ENCODE measurements around the gene BRD4.
A peak's percentile ranks its signal among the peaks of the same experiment; 100 is the strongest.

The BRD4 gene

DNA sequence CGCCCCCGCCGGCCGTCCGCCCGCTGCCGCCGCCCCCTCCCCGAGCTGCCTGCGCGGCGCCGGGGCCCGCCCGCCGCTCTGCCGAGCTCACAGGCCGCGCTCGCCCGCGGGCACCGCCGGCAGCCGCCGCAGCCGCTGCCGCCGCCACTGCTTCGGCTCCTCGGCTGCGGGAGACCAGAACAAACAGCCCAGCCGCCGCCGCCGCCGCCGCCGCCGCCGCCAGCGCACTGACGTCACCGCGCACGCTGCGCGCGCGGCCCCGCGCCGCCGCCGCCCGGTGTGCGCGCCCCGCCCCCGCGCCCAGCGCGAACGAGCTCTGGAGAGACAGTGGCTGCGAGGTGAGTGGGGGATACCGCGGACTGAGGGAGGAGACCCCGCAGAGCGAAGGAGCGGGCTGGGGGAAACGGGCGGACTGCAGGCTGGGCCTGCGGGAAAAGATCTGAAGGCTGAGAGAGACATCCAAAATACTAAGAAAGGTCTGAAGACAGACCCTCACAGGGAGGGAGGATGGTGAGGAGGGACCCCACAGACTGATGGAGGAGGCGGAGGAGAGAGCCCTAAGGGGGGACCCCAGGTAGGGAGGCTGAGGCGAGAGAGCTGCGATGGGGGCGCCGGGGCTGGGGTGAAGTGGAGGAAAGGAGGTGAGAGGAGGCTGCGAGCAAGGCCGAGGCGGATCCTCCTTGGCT, at the start of gene BRD4:
TSS of gene BRD4 (minus strand) at position 229 of the 686 bp plus-strand sequence. CDS start 59,440 bp downstream, outside the sequence.
- peak; percentile 73; the same call in 1 of the 2 replicates for TF ChIP-seq ZBTB7A (IDR thresholded peaks at IDR 0.05; ENCODE audit: low read depth)
- peak; percentile 61 for TF ChIP-seq EGR1 (IDR thresholded peaks at IDR 0.05)
- TF ChIP-seq NFIC (IDR thresholded peaks at IDR 0.05), result no peak
- no peak for TF ChIP-seq CREB1 (IDR thresholded peaks at IDR 0.05; ENCODE audit: low read depth)
- no peak for TF ChIP-seq CEBPB (IDR thresholded peaks at IDR 0.05)
- TF ChIP-seq, protein P1, sequence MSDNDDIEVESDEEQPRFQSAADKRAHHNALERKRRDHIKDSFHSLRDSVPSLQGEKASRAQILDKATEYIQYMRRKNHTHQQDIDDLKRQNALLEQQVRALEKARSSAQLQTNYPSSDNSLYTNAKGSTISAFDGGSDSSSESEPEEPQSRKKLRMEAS (IDR thresholded peaks at IDR 0.05), result no peak
- no peak for TF ChIP-seq YY1 (IDR thresholded peaks at IDR 0.05; ENCODE audit: low read depth)
- no peak for TF ChIP-seq EP300 (IDR thresholded peaks at IDR 0.05; ENCODE audit: borderline replicate concordance)
- TF ChIP-seq TCF12 (IDR thresholded peaks at IDR 0.05; ENCODE audit: low read depth), result no peak
- no peak for TF ChIP-seq TEAD4 (IDR thresholded peaks at IDR 0.05)
- TF ChIP-seq, protein P2, sequence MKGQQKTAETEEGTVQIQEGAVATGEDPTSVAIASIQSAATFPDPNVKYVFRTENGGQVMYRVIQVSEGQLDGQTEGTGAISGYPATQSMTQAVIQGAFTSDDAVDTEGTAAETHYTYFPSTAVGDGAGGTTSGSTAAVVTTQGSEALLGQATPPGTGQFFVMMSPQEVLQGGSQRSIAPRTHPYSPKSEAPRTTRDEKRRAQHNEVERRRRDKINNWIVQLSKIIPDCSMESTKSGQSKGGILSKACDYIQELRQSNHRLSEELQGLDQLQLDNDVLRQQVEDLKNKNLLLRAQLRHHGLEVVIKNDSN (IDR thresholded peaks at IDR 0.05), result no peak
- TF ChIP-seq RAD21 (IDR thresholded peaks at IDR 0.05; ENCODE audit: low read depth), result no peak
- TF ChIP-seq FOXM1 (IDR thresholded peaks at IDR 0.05; ENCODE audit: borderline replicate concordance, low read depth), result no peak
- TF ChIP-seq TAF1 (IDR thresholded peaks at IDR 0.05; ENCODE audit: low read depth), result peak; percentile 60; the same call in 1 of the 2 replicates
- TF ChIP-seq, protein P3, sequence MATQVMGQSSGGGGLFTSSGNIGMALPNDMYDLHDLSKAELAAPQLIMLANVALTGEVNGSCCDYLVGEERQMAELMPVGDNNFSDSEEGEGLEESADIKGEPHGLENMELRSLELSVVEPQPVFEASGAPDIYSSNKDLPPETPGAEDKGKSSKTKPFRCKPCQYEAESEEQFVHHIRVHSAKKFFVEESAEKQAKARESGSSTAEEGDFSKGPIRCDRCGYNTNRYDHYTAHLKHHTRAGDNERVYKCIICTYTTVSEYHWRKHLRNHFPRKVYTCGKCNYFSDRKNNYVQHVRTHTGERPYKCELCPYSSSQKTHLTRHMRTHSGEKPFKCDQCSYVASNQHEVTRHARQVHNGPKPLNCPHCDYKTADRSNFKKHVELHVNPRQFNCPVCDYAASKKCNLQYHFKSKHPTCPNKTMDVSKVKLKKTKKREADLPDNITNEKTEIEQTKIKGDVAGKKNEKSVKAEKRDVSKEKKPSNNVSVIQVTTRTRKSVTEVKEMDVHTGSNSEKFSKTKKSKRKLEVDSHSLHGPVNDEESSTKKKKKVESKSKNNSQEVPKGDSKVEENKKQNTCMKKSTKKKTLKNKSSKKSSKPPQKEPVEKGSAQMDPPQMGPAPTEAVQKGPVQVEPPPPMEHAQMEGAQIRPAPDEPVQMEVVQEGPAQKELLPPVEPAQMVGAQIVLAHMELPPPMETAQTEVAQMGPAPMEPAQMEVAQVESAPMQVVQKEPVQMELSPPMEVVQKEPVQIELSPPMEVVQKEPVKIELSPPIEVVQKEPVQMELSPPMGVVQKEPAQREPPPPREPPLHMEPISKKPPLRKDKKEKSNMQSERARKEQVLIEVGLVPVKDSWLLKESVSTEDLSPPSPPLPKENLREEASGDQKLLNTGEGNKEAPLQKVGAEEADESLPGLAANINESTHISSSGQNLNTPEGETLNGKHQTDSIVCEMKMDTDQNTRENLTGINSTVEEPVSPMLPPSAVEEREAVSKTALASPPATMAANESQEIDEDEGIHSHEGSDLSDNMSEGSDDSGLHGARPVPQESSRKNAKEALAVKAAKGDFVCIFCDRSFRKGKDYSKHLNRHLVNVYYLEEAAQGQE (IDR thresholded peaks at IDR 0.05; ENCODE audit: low read depth), result no peak

DNA sequence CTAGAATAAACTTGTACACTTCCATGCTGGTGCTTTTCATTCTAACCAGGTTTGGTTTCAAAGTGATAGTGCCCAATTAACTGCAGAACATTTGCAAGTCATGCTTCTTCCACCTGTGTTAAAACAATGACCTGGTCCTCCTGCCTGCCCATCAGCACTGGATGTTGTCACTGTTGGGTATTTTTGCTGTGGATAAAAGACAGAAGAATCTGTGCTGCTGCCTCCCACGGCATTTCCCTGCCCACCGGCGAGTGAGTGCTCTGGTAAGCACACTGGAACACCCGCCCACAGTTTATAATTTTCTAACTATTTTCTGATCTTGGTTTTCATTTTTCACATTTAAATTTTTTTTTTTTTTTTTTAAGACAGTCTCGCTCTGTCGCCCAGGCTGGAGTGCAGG, 49.5 kb upstream of the BRD4 start:
- TF ChIP-seq, protein P2 (IDR thresholded peaks at IDR 0.05), result no peak
- TF ChIP-seq YY1 (IDR thresholded peaks at IDR 0.05; ENCODE audit: low read depth), result no peak
- no peak for TF ChIP-seq CREB1 (IDR thresholded peaks at IDR 0.05; ENCODE audit: low read depth)
- TF ChIP-seq NFIC (IDR thresholded peaks at IDR 0.05), result no peak
- no peak for TF ChIP-seq EGR1 (IDR thresholded peaks at IDR 0.05)
- no peak for TF ChIP-seq TCF12 (IDR thresholded peaks at IDR 0.05; ENCODE audit: low read depth)
- no peak for TF ChIP-seq RAD21 (IDR thresholded peaks at IDR 0.05; ENCODE audit: low read depth)
- TF ChIP-seq, protein P3 (IDR thresholded peaks at IDR 0.05; ENCODE audit: low read depth), result no peak
- no peak for TF ChIP-seq FOXM1 (IDR thresholded peaks at IDR 0.05; ENCODE audit: borderline replicate concordance, low read depth)
- no peak for TF ChIP-seq TAF1 (IDR thresholded peaks at IDR 0.05; ENCODE audit: low read depth)
- no peak for TF ChIP-seq CEBPB (IDR thresholded peaks at IDR 0.05)
- TF ChIP-seq EP300 (IDR thresholded peaks at IDR 0.05; ENCODE audit: borderline replicate concordance), result no peak
- no peak for TF ChIP-seq TEAD4 (IDR thresholded peaks at IDR 0.05)
- TF ChIP-seq, protein P1 (IDR thresholded peaks at IDR 0.05), result no peak
- no peak for TF ChIP-seq ZBTB7A (IDR thresholded peaks at IDR 0.05; ENCODE audit: low read depth)

DNA sequence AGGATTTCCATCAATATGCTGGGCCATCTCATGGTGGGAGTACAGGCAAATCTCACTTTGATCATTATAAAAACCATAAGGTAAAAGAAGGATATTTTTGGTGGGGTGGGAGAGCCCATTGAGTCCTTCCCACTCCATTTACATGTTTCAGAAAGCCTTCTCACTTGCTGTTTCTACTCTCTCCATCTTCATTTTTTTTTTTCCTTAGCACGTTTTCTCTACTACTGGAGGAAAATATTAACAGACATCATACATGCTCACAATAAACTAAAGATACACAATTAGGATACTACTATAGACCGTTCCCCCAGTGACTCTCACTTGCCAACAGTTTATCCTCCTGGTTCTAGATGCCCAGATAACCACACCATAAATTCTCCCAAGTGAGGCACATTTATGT, 49.1 kb upstream of the BRD4 start:
- TF ChIP-seq YY1 (IDR thresholded peaks at IDR 0.05; ENCODE audit: low read depth) (no peak), TAF1 (IDR thresholded peaks at IDR 0.05; ENCODE audit: low read depth) (no peak), ZBTB7A (IDR thresholded peaks at IDR 0.05; ENCODE audit: low read depth) (no peak), NFIC (IDR thresholded peaks at IDR 0.05) (no peak), CEBPB (IDR thresholded peaks at IDR 0.05) (no peak), FOXM1 (IDR thresholded peaks at IDR 0.05; ENCODE audit: borderline replicate concordance, low read depth) (no peak), TEAD4 (IDR thresholded peaks at IDR 0.05) (no peak), EGR1 (IDR thresholded peaks at IDR 0.05) (no peak), CREB1 (IDR thresholded peaks at IDR 0.05; ENCODE audit: low read depth) (no peak), EP300 (IDR thresholded peaks at IDR 0.05; ENCODE audit: borderline replicate concordance) (no peak), TCF12 (IDR thresholded peaks at IDR 0.05; ENCODE audit: low read depth) (no peak), RAD21 (IDR thresholded peaks at IDR 0.05; ENCODE audit: low read depth) (no peak)
- TF ChIP-seq, protein P1 (IDR thresholded peaks at IDR 0.05), result no peak
- TF ChIP-seq, protein P3 (IDR thresholded peaks at IDR 0.05; ENCODE audit: low read depth), result no peak
- TF ChIP-seq, protein P2 (IDR thresholded peaks at IDR 0.05), result no peak
